ENCODE measurements around the gene HOXA5.

Gene HOXA5

DNA sequence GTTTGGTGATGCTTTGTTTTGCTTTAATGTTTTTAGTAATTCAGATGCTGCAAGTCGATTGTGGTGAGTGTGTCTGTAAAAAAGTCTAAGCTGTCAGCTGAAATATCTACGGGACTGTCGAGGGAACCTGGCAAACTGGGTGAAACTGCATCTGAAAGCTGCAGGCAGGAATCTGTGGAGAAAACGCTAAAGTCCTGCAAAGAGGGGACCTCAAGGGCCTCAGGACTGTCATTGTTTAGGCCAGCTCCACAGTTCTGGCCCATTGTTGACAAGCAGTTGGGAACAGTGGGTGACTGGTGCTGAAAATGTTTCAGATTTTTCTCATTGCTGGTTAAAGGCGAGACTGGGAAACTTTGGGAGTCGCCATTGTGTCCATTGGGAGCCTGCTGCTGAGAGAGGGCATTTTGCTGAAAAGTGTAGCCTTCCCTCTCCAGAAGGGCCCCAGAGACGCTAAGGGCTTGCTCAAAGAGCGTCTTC lies 42.7 kb downstream of the HOXA5 start:
- TF ChIP-seq, protein P1, sequence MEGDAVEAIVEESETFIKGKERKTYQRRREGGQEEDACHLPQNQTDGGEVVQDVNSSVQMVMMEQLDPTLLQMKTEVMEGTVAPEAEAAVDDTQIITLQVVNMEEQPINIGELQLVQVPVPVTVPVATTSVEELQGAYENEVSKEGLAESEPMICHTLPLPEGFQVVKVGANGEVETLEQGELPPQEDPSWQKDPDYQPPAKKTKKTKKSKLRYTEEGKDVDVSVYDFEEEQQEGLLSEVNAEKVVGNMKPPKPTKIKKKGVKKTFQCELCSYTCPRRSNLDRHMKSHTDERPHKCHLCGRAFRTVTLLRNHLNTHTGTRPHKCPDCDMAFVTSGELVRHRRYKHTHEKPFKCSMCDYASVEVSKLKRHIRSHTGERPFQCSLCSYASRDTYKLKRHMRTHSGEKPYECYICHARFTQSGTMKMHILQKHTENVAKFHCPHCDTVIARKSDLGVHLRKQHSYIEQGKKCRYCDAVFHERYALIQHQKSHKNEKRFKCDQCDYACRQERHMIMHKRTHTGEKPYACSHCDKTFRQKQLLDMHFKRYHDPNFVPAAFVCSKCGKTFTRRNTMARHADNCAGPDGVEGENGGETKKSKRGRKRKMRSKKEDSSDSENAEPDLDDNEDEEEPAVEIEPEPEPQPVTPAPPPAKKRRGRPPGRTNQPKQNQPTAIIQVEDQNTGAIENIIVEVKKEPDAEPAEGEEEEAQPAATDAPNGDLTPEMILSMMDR (conservative IDR thresholded peaks at IDR 0.05; ENCODE audit: low read depth), result no peak
- H3K27ac ChIP-seq, result peak overlapping the region; percentile 31; the same call in 1 of the 2 replicates
- no peak for DNase-seq (ENCODE audit: low spot score)
- CTCF ChIA-PET, result interaction anchor here (1.4 kb wide), 1 partner anchor 246 kb away, joined by 3 read pairs; no protein-coding TSS in a partner anchor
- POLR2A ChIA-PET (ENCODE audit: low non-redundant PET), result no interaction called here

DNA sequence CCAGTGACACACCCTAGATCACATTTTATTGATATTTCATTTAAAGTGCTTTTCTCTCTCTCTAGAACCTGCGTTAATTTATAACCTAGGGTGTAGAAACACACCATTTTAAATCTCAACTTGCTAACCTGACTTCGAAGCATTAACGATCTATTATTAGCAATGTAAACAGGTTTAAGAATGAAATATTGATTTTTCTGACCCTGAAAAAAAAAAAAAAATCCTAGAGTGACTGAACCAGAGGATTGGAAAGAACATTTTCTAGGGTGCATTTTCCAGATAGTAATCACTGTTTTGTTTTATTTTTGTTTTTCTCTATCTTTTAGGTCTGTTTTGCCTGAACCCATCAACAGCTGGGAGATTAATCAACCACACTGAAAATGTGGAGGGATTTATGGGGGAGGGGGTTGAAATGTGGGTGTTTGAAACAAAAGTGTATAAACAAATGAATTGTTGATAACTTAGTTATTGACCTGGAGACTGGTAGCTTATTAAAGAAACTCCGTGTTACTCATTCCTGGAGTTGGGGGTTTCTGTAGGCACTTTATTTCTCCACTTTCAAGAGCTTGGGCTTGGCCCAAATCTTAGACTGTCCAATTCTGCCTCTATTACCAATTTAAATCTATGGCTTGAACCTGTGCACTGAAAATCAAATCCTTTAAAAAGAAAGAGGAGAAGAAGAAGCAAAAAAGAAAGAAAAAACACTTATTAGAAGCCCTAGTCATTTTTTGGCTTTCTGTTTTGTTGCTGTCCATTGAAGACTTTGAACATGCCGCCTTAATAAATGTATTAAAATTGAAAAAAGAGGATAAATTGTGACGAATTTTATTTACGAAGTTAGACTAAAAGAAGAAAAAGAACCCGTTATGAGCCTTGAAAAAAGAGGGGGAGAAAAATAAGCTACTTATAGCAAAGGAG lies 43.8 kb downstream of the HOXA5 start:
- H3K27ac ChIP-seq, result peak overlapping the region; percentile 95
- CTCF ChIA-PET, result interaction anchor here (0.5 to 2.3 kb wide), 8 partner anchors 11 to 284 kb away, joined by 3 to 14 read pairs (median 4); partner anchors contain the start of gene HOXA5
- no peak for DNase-seq (ENCODE audit: low spot score)
- TF ChIP-seq, protein P1 (conservative IDR thresholded peaks at IDR 0.05; ENCODE audit: low read depth), result no peak
- POLR2A ChIA-PET (ENCODE audit: low non-redundant PET), result no interaction called here

DNA sequence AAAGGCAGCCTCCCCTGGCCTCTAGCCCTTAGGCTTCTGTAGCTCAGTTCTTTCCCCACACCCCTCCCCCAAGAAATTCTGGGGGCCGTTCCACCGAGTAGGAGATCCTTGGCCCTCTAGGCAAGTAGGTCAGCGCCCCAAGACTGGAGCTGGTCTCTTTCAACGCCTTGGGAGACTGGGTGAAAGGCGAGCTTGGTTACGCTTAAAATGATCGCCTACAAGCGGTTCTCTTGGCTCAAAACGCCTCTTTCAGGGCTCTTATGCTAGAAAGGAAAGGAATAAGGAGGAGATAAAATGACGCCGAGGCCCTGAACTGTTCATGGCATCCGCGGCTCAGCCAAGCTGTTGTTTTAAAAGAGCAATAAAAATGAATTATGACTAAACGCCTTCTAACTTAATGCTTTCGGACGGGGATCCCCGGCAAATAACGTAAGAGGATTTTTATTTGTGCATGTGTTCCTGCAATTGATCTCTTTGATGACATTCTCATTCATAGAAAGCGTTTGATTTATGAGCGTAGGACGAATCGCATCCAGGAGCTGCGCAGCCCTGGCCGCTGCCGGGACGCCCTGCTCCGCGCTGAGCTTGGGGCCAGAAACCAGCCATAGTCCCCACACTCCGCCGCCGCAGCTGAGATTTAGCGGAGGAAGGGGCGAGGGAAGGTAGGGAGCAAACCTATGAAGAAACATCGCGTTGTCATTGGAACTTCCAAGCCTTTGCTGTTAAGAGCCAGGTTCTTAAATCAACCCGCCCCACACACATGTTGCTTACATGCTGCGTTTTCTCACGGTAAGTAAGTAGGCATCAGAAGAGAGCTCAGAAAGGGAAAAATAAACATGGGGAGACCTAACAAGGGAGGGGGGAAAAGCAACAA lies 44.7 kb downstream of the HOXA5 start:
- CTCF ChIA-PET, result interaction anchor here (0.5 to 3.3 kb wide), 19 partner anchors 10 to 416 kb away, joined by 3 to 14 read pairs (median 4); partner anchors contain the start of gene HOXA5
- no peak for DNase-seq (ENCODE audit: low spot score)
- POLR2A ChIA-PET (ENCODE audit: low non-redundant PET), result interaction anchor here (1.0 to 1.1 kb wide), 2 partner anchors 33 to 233 kb away, joined by 3 to 4 read pairs; no protein-coding TSS in a partner anchor
- TF ChIP-seq, protein P1 (conservative IDR thresholded peaks at IDR 0.05; ENCODE audit: low read depth), result peak; percentile 48
- H3K27ac ChIP-seq, result peak overlapping the region; percentile 95

DNA sequence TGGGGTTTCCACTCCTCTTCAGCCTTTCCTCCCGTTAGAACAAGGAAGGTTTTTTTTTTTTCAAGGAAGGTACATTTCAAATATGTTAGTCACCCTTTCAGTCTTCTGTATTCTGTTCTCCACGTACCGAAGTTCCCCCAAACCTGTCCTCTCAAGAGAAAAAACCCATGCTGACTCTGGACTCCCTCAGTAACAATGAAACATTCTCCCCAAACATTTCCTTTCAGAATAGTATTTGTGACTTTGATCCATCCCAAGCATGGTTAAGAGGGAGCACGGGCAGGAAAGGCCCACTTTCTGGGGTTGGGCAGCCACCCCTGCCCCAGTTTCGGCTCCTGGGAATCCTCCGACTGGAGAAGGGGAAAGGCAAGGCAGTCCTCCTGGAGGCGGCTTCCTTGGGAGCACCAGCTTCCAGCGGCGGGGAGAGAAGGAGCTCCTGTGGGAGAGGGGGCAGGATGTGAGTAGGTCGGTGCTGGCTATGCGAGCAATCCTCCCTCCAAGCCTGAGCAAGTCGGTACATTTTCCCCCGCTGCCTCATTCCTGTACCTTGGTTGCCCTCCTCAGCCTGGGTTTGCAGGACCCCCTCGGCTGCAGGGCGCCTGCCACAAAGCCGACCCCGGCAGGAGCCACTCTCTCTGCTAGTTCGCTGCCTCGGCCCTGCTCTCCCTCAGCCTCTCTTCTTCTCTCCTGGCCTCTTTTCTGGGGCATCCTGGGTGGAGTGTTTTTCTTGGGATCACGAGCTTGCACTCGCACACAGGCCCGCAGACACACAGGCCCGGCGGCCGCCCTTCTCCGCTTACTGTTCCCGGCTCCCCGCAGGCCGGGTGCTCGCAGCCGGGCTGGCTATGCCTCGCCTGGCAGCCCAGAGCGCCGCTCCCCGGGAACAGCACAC lies 45.5 kb downstream of the HOXA5 start:
- TF ChIP-seq, protein P1 (conservative IDR thresholded peaks at IDR 0.05; ENCODE audit: low read depth), result no peak; the same call in 1 of the 2 replicates
- peak; percentile 59 for DNase-seq (ENCODE audit: low spot score)
- ChIA-PET CTCF (interaction anchor here (0.5 to 3.3 kb wide), 17 partner anchors 11 to 415 kb away, joined by 3 to 14 read pairs (median 4); partner anchors contain the start of gene HOXA5), POLR2A (ENCODE audit: low non-redundant PET) (interaction anchor here (1.0 to 1.1 kb wide), 2 partner anchors 32 to 232 kb away, joined by 3 to 4 read pairs; no protein-coding TSS in a partner anchor)
- peak overlapping the region; percentile 95 for H3K27ac ChIP-seq

DNA sequence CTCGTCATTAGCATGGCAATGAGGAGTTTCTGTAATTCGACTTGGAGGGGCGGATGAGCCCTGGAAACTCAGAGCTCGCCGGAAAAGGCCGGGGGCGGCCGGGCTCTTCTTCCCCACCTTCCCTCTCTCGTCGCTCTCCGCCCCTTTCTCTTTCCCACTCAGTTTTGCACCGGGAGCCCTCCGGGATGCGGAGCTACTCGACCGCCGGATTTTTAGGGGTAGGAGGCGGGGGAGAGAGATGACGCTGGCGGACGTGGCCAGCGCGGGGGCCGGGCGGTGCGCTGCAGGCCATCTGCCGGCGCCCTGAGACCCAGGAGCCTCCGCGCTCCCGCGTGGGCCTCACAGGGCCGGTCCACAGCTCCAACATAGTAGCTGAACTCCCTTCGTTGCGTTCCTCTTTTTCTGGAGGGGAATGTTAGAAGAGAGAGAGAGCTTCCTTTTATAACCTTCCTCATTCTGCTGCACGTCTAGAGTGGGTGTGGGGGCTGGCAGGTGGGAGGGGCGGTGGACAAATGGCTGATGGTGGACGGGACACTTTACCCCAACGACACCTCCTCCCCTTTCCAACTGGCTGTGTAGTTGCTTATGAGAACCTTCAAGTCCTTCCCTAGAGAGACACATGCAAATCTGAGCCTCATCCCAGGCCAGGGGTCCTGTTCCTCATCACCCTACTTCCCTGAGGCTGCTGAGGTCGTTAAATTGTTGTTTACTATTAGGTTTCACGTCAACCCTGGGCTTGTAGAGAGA lies 46.5 kb downstream of the HOXA5 start:
- peak overlapping the region; percentile 95 for H3K27ac ChIP-seq
- DNase-seq (ENCODE audit: low spot score), result peak; percentile 56
- ChIA-PET CTCF (interaction anchor here (0.6 to 3.3 kb wide), 9 partner anchors 17 to 611 kb away, joined by 3 to 13 read pairs (median 5); partner anchors contain the start of gene HOXA5), POLR2A (ENCODE audit: low non-redundant PET) (interaction anchor here (0.5 to 0.7 kb wide), 2 partner anchors 14 to 909 kb away, joined by 3 to 4 read pairs; no protein-coding TSS in a partner anchor)
- TF ChIP-seq, protein P1 (conservative IDR thresholded peaks at IDR 0.05; ENCODE audit: low read depth), result no peak

Data from RWPE1 (cell line).